HG02981 (cell line): ENCODE data around the gene MYO7A.

Source experiments
- ATAC-seq: cut with Tn5 transposase; IDR thresholded peaks from one replicate; pipeline ENCODE4 v1.9.1; 2021; ENCODE audit warnings: mild to moderate bottlenecking, moderate library complexity; ENCODE audit not compliant: unreplicated experiment

The MYO7A gene

DNA sequence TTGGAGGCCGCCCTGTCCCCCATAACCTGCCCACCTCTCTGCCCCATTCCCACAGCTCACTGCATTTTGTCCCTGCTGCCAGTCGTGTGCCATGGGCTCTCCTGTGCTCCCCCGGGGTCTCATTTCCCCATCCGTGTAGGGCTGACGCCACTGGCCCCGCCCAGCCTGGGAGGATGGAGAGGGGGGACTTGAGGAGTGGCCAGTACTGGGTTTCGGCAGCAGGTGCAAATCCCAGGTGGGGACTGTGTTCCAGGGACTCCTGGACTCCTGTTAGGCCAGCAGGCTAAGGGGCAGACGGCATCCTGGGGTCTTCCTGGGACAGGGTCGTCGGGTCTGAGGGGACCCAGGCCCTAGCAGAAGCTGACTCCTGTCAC lies 1.2 kb upstream of the MYO7A start:
- ATAC-seq, result no peak

DNA sequence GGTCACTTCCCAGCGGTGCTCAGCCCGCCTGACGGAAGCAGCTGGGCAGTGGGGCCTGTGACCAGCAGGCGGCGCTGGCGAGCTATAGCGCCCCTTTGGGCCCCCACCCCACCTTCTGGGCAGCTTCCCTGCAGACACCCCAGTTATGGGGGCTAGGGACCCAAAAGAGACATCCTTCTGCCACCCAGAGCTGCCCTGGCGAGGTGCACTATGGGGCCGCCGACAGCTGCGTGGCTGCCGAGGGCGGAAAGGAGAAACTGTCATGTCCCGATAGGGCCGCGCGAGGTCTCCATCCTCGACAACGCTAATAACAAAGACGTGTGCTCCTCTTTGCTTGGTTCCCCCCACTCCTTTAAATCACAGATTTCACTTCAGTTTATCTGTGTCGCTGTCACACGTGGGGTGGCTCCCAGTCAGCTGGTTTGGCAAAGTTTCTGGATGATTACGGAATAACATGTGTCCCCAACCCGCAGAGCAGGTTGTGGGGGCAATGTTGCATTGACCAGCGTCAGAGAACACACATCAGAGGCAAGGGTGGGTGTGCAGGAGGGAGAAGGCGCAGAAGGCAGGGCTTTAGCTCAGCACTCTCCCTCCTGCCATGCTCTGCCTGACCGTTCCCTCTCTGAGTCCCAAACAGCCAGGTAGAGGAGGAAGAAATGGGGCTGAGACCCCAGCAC lies 673 bp upstream of the MYO7A start:
- ATAC-seq, result no peak

DNA sequence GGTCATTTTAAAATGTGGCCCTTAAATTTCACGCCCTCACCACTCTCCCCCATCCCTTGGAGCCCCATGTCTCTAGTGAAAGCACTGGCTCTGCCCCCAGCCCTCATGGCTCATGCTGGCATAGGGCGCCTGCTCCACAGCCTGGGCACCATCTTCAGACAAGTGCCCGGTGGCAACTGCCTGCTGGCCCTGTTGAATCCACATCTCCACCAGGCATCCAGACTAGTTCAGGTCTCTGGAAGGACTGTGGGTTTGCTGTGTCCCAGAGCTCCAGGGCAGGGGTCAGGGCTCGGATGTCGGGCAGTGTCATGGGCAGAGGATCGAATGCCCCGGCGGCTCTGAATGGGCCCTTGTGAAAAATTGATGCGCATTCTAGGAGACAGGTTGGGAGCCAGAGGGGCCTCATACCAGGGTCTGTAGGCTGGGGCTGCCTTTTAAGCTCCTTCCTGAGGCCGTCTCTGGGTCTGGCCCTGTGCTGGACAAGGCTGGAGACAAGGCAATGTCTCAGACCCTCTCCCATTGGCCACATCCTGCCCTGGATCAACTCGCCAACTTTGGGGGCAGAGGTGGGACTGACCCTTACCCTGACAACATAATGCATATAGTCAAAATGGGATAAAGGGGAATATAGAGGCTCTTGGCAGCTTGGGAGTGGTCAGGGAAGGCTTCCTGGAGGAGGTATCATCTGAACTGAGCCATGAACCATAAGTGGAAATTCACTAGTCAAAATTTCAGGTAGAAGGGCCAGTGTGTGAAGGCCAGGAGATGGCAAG lies 1.2 kb downstream of the MYO7A start:
- no peak for ATAC-seq

DNA sequence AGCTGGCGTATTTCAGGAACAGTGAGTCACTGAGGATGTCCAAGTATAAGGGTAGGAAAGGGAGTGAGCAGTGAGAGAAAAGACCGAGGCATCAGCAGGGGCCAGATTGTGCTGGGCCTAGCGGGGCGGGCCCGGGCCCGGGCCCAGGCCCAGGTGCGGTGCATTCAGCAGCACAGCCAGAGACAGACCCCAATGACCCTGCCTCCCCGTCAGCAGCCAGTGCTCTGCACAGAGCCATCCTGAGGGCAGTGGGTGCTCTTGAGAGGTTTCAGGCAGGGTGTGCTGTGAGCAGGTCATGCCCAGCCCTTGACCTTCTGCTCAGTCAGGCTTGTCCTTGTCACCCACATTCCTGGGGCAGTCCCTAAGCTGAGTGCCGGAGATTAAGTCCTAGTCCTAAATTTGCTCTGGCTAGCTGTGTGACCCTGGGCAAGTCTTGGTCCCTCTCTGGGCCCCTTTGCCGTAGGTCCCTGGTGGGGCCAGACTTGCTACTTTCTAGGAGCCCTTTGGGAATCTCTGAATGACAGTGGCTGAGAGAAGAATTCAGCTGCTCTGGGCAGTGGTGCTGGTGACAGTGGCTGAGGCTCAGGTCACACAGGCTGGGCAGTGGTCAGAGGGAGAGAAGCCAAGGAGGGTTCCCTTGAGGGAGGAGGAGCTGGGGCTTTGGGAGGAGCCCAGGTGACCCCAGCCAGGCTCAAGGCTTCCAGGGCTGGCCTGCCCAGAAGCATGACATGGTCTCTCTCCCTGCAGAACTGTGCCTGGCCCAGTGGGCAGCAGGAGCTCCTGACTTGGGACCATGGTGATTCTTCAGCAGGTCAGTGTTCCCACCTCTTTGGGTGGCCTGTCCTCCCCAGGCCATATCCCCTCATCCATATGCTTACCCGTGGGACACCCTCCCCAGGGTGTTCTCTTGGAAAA lies 2.1 kb downstream of the MYO7A start:
- no peak for ATAC-seq

DNA sequence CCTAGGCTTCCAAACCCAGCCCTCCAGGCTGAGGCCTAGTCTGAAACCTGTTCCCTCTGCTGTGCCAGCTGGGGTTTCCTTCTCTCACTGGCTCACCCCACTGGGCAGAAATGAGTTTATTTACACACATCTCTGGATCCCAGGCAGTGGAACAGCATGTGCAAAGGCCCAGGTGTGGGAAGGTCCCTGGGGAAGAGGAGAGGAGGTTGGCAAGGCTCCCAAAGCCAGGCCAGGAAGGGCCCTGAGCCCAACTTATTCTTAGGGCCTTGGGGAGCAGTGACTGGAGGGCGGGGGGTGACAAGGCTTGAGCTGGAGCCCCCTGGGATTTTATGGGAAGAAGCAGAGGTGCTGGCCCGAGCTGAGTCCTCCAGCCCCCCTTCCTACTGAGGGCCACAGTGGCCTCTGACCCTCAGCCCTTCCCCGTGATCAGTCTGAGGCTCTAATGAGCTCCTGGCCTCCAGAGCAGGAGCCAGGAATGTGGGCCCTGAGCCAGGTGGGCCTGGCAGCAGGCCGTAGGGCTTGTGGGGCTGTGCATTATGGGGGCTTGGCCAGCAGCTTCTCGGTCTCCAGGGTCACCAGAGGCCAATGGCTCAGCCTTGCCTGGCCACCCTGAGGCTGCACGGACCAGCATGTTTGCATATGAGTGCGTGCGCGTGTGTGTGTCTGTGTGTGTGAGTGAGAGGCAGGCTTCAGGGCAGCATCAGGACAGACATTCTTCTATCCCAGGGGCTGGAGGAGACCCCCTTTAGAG lies 2.9 kb downstream of the MYO7A start:
- ATAC-seq, result no peak

DNA sequence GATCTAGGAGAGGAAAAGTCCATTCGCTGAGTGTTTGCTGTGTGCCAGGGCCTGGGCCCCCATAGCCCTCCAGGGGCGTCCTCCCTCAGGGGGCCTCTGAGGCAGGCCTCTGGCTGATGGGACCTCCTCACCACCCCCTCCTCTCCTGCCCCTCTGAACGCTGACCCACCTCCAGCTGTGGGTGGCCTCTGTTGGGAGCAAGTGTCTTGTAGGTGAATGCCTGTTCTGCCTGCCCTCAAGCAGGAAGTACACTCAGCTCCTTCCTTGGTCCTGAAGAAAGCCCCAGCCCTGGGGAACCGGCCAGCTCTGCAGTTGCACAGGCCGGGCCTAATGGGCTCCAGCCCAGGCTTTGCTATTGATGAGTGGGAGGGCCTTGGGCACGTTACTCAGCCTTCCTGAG lies 3.5 kb downstream of the MYO7A start:
- ATAC-seq, result no peak

DNA sequence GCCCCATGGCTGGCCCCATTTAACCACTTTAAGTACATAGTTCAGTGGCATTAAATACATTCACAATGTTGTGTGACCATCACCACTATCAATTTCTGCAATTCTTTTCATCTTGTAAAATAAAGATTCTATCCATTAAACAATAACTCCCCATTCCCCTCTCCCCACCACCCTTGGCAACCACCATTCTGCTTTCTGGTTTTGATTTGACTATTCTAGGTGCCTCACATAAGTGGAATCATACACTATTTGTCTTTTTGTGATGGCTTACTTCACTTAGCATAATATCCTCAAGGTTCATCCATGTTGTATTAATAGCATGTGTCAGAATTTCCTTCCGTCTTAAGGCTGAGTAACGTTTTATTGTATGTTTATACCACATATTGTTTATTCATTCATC lies 7.0 kb downstream of the MYO7A start:
- no peak for ATAC-seq

DNA sequence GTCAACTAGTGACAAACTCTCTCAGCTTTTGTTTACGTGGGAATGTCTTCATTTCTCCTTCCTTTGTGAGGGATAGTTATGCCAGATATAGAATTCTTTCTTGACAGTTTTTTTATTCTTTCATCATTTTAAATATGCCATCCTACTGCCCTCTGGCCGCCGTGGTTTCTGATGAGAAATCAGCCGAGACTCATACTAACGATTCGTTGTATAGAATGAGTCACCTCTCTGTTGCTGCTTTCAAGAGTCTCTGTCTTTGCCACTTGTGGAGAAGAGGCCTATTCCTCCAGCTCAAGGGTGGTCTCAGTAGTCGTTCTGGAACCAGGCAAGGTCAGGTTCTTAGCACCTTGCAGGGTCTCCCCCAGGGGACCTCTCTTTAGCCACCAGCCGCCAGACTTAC lies 8.0 kb downstream of the MYO7A start:
- ATAC-seq, result no peak

DNA sequence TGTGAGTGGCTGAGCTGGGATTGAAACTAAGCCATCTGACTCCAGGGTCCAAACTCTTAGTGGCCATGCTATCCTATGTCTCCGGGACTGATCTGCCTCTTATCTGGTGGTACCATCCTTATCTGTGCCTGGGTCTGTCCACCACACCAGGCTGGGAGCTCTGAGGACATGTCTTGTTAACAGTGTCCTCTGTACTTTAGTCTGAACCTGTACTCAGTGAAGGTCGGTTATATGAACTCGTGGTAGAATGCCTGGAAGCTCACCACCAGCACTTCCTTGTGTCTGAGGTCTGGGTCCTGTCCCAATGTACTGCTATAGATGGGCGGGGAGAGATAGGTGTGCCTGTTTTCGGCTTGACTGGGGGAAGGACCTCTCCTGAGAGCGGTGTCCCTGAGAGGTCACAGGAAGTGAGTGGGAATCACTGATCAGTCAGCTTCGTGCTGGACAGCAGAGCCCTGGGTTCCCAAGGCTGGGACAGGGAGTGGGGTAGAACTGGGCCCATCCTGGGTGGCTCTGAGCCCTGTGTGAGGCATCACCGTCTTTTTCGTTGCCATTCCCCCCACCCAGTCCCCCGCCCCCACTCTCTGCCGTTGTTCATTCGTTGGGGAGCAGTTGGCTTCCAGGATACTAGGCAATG lies 8.9 kb downstream of the MYO7A start:
- no peak for ATAC-seq

DNA sequence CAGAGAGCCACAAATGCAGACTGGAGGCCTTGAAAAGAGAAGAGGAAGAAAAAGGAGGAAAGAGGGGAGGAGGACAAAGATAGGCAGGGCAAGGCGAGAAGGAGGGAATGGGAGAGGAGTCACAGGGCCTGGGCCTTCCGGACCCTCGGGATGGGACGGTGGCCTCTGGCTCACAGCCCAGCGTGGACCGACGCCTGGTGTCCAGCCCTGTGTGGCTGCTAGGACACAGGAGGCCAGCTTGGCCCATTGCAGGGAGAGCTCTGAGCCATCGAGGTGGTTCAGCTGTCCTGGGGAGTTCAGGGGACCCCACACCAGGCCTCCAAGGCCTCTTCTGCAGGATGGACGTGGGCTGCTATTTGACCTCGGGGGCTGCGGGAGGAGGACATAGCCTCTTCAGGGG lies 9.4 kb downstream of the MYO7A start:
- no peak for ATAC-seq

DNA sequence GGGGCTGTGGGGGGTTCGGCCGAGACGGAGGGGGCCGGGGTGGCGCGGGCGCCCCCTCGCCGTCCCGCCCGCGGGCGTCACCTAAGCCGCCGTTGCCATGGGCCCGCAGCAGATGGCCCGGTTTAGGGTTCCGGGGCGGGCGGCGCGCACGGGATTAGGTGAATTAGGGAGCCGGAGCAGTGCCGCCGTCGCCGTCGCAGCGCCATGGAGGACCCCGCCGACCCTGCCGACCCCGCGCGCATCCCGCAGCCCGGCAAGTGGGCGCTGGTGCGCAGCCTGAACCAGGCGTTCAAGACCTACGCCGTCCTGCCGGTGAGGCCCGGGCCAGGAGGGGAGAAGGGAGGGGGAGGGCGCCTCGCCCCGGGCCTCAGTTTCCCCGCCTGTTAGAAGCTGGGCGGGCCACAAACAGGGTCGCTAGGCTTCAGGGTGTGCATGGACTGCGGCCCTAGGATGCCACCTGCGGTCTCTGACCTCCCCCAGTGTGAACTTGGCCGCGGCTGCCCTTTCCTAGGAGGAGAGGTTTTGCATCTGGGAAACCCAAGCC lies 10.1 kb downstream of the MYO7A start:
- ATAC-seq, result no peak

DNA sequence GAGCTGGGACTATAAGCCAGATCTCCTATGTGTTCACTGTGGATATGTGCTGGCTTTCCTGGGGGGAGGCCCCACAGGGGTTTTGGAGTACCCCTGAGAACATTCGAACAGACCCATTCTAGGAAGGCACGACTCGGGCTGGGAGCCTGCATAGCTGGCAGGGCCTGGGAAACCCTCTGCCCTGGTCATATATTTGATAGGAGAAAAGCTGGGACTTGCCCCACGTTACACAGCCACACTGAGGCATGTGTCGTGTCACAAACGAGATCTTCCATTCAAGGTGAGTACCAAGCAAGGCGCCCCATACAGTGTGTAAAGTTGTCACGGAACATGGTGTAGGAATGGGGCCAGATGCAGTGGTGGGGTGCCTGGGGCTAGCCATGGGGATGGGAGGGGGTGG lies 11.2 kb downstream of the MYO7A start:
- ATAC-seq, result no peak

DNA sequence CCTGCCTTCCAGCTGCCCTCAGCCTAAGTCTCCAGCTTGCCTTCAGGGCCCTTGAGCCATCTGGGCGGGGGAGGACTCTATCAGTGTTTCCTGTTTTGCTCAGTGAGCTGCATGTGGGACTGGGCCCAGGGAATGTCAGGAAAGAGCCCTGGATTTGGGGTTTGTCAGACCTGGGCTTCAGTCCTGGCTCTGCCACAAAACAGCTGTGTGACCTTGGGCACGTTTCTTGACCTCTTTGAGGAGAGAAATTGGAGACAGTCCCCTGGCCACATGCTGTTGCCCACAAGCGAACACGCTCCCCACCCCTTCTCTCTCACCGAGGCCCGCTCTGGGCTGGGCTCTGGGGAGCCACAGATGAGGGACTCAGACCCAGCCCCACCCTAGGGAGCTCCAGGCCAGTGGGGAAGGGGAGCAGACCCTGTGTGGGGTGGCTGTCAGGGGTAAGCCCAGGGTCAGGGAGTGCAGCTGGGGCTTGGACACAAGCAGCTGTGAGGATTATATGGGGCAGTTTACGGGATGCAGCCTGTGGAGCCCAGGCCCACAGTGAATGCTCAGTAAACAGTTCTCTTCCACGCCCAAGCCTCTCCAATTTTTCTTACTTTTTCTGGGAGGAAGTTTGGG lies 12.3 kb downstream of the MYO7A start:
- ATAC-seq, result no peak

DNA sequence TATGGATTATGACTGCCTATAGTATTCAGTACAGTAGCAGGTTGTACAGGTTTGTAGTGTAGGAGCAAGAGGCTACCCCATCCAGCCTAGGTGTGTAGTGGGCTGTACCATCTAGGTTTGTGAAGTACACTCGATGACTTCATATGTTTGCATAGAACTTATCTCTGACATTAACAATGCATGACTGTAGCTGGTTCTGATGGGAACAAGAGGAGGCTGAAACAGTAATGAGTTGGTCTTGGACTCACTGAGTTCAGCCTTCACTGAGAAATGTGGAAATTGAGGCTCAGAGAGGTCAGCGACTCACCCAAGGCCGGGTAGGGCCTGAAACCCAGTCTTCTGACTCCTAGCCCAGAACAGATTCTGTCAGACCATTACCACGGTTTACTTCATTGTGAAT lies 13.0 kb downstream of the MYO7A start:
- ATAC-seq, result no peak

DNA sequence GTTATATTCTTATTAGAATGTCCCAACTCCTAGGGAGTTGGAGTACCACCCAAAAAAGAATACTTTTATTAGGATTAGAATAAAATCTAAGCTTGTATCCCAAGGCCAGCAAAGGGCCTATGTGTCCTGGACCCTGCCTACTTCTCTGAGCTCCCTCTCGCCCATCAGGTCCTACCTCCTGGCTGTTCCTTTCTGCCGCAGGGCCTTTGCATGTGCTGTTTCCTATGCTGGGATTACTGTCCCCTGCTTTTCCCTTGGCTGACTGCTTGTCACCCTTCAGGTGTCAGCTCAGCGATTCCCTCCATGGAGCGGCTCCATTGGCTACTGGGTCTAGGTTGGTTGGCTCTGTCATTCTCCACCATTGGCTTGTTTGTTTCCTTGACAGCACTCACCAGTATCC lies 13.4 kb downstream of the MYO7A start:
- ATAC-seq, result no peak

DNA sequence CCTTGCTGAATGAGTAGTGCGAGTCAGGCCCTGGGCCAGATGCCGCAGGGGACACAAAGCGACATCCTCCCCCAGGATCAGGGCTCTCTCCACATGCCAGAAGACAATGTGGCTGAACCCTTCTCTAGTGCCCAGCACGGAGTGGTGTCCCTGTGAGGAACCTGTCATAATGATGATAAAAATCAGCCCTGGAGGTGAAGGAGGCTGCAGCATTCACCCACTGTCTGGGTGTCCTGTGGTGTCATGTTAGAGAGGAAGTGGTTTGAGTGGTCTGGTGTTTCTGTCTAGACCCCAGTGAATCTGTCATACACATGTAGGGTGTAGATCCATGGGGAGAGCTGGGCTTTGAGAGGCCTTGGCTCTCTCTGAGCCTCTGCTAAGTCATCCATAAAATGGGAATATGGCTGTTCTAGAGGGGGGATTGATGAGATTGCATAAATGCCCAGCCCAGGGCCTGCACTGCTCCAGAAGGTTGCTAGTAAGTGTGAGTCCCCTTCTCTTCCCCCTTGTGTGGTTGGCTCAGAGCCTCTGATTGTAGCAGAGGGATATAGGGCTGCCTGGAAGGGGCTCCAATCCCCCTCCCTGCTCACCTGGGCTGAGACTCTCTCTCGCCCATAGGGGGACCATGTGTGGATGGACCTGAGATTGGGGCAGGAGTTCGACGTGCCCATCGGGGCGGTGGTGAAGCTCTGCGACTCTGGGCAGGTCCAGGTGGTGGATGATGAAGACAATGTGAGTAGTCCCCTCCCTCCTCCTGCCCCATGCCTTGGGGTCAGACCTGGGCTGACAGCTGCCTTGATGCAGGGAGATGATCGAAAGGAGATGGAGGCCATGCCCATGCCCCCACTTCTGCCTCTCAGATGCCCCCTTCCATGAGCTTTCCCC lies 14.3 kb downstream of the MYO7A start:
- ATAC-seq, result peak; percentile 69

DNA sequence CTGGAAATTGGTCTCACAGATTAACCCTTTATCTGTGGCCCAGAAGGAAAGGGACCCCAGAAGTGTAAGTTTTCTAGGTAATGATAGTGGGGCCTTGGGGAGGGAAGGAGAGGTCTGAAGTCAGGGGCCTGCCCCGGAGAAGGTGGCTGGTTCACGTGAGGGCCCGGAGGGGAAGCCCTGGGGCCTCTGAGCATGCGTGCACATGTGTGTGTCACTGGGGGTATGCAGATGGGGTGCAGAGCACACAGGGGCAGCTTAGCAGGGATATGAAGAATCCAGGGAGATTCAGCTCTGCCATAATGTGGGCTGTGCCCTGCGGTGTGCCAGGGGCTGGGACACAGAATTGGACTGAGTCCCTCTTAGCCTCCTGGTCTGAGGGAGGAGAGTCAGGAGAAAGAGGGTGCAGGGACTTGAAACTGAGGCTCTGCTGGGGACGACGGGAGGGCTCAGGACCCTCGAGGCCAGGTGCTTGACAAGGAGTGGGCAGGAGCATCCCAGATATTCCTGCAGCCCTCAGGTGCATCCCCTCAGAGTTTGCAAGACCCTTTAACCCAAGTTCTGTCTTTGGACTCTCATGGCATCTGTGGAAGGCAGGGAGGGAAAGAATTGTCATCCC lies 15.5 kb downstream of the MYO7A start:
- ATAC-seq, result no peak

DNA sequence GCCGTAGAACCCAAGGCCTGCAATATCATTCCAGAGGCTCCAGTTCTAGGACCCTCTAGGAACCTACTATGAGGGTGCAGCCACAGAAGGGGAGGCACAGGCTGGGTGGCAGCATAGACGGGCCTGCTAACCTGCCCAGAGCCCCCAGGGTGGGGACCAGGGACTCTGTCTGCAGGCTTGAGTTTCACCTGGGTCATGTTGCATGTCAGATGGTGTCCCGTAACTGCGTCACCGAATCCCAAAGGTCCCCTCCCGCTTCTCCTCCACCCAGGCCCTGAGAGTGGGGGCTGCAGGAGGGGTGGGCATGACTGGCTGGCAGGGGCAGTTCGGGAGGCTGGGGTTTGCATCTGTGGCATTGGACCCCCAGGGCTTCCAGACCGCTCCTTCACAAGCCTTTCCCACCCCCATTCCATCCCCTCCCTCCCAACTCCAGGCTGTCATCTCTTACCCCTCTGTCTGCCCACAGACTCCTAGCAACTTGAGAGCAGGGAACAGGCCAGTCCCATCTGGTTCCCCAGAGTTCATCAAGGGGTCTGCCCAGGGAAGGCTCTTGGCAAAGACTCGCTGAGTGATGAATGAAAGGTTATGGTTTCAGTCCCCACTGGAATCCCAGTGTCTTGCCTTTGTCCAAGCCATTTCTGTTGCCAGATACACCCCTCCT lies 16.3 kb downstream of the MYO7A start:
- no peak for ATAC-seq
